HepG2 (cell line): ENCODE measurements around the gene LAMB4.

Source experiments
- BRCA1 ChIP-seq: sonication (generic); formaldehyde crosslinking; IDR thresholded peaks from 2 replicates; pipeline ENCODE4 v1.4.0; 2020; ENCODE audit warnings: missing genetic modification reagents
- E2F1 ChIP-seq: sonication (generic); formaldehyde crosslinking; IDR thresholded peaks from 2 replicates; pipeline ENCODE4 v1.5.0; 2020; ENCODE audit warnings: missing genetic modification reagents
- IKZF1 ChIP-seq: fragments of 450-650 bp; IDR thresholded peaks from 2 replicates; pipeline ENCODE4 v1.7.1; 2016
- KDM2A ChIP-seq: sonication (generic); formaldehyde crosslinking; IDR thresholded peaks from 2 replicates; pipeline ENCODE4 v1.4.0; 2020; ENCODE audit warnings: low read depth, missing genetic modification reagents, borderline replicate concordance
- PHF21A ChIP-seq: sonication (generic); formaldehyde crosslinking; IDR thresholded peaks from 2 replicates; pipeline ENCODE4 v1.5.0; 2020; ENCODE audit warnings: mild to moderate bottlenecking, missing genetic modification reagents
- PRMT3 ChIP-seq: sonication (generic); formaldehyde crosslinking; IDR thresholded peaks from 2 replicates; pipeline ENCODE4 v1.8.1; 2022; ENCODE audit warnings: low read depth, mild to moderate bottlenecking, moderate library complexity, missing genetic modification reagents, borderline replicate concordance
- ZNF484 ChIP-seq: sonication (generic); formaldehyde crosslinking; IDR thresholded peaks from 2 replicates; pipeline ENCODE4 v1.5.1; 2020; ENCODE audit warnings: mild to moderate bottlenecking, low read depth, missing genetic modification reagents, borderline replicate concordance
- ZNF607 ChIP-seq: sonication (generic); formaldehyde crosslinking; IDR thresholded peaks from 2 replicates; pipeline ENCODE4 v1.5.1; 2020; ENCODE audit warnings: missing genetic modification reagents, mild to moderate bottlenecking, borderline replicate concordance
- TF ChIP-seq, protein P1 (sequence below): sonication (generic); formaldehyde crosslinking; IDR thresholded peaks from 2 replicates; pipeline ENCODE4 v1.5.0; 2020; ENCODE audit warnings: mild to moderate bottlenecking, missing genetic modification reagents, moderate library complexity
- TF ChIP-seq, protein P2 (sequence below): sonication (generic); formaldehyde crosslinking; IDR thresholded peaks from 2 replicates; pipeline ENCODE4 v1.4.0; 2020; ENCODE audit warnings: missing genetic modification reagents

- peak; percentile 51 for TF ChIP-seq PHF21A (CRISPR knock-in tag)
- no peak for TF ChIP-seq ZNF607 (CRISPR knock-in tag)
- TF ChIP-seq, protein P1, sequence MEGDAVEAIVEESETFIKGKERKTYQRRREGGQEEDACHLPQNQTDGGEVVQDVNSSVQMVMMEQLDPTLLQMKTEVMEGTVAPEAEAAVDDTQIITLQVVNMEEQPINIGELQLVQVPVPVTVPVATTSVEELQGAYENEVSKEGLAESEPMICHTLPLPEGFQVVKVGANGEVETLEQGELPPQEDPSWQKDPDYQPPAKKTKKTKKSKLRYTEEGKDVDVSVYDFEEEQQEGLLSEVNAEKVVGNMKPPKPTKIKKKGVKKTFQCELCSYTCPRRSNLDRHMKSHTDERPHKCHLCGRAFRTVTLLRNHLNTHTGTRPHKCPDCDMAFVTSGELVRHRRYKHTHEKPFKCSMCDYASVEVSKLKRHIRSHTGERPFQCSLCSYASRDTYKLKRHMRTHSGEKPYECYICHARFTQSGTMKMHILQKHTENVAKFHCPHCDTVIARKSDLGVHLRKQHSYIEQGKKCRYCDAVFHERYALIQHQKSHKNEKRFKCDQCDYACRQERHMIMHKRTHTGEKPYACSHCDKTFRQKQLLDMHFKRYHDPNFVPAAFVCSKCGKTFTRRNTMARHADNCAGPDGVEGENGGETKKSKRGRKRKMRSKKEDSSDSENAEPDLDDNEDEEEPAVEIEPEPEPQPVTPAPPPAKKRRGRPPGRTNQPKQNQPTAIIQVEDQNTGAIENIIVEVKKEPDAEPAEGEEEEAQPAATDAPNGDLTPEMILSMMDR (CRISPR knock-in tag), result no peak; the same call in 1 of the 2 replicates
- no peak for TF ChIP-seq E2F1 (CRISPR knock-in tag)
- no peak for TF ChIP-seq ZNF484 (CRISPR knock-in tag)
- no peak for TF ChIP-seq PRMT3 (CRISPR knock-in tag)
- no peak for TF ChIP-seq KDM2A
- TF ChIP-seq BRCA1 (CRISPR knock-in tag), result 0 out of 2 replicates have a peak, but pooled peaks have one; percentile 21
- no peak for TF ChIP-seq IKZF1
- TF ChIP-seq, protein P2, sequence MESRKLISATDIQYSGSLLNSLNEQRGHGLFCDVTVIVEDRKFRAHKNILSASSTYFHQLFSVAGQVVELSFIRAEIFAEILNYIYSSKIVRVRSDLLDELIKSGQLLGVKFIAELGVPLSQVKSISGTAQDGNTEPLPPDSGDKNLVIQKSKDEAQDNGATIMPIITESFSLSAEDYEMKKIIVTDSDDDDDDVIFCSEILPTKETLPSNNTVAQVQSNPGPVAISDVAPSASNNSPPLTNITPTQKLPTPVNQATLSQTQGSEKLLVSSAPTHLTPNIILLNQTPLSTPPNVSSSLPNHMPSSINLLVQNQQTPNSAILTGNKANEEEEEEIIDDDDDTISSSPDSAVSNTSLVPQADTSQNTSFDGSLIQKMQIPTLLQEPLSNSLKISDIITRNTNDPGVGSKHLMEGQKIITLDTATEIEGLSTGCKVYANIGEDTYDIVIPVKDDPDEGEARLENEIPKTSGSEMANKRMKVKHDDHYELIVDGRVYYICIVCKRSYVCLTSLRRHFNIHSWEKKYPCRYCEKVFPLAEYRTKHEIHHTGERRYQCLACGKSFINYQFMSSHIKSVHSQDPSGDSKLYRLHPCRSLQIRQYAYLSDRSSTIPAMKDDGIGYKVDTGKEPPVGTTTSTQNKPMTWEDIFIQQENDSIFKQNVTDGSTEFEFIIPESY, result no peak
Measured at GRCh38 chr7:108002726-108003598, 127.2 kb downstream of the LAMB4 start, which contains the start of gene LAMB1.
